Vagina (tissue), 2 donors: Measurements from ENCODE around the gene GNS. TPM values are rescaled to one million over a fixed set of nuclear protein-coding genes. Genes with fewer than 3 reads are reported as not detected.
A peak's percentile ranks its signal among the peaks of the same experiment; 100 is the strongest.

Experiments
- DNase-seq, 2 donors: peaks; one replicate each; pipeline ENCODE4 v3.0.0-alpha.2; 2017; ENCODE audit errors: extremely low spot score in 2 of 2
- H3K27ac ChIP-seq: fragments of 200-600 bp; sonication (generic); one replicate; pipeline ENCODE4 v1.5.1; 2019
- H3K27me3 ChIP-seq: fragments of 200-600 bp; sonication (generic); one replicate; pipeline ENCODE4 v1.5.1; 2019
- H3K36me3 ChIP-seq, 2 donors: fragments of 200-600 bp; sonication (generic); one replicate each; pipeline ENCODE4 v1.5.1; 2017 to 2019
- H3K4me1 ChIP-seq: fragments of 200-600 bp; sonication (generic); one replicate; pipeline ENCODE4 v1.5.1; 2019
- H3K4me3 ChIP-seq, 2 donors: fragments of 200-600 bp; sonication (generic); 1 replicate in 1 of 2; 2 replicates in 1 of 2; pipeline ENCODE4 v1.5.1; 2016 to 2019
- H3K9me3 ChIP-seq: fragments of 200-600 bp; sonication (generic); one replicate; pipeline ENCODE4 v1.5.1; 2019
- CTCF ChIP-seq, 3 experiments: fragments of 450-650 bp in 2 of 3; fragments of 200-600 bp in 1 of 3; sonication (generic) in 1 of 3; IDR thresholded peaks; one replicate each; pipeline ENCODE4 v1.5.1; 2017 to 2019; ENCODE audit warnings: antibody characterized with exemption in 3 of 3, mild to moderate bottlenecking in 2 of 3, moderate library complexity in 2 of 3
- POLR2A ChIP-seq, 2 donors: fragments of 450-650 bp; IDR thresholded peaks; one replicate each; pipeline ENCODE4 v1.6.1; 2017; ENCODE audit warnings: antibody characterized with exemption in 2 of 2, mild to moderate bottlenecking in 2 of 2, moderate library complexity in 2 of 2
- POLR2AphosphoS5 ChIP-seq, 2 donors: sonication (generic); formaldehyde crosslinking; IDR thresholded peaks; one replicate each; pipeline ENCODE4 v1.9.0; 2017; ENCODE audit warnings: antibody characterized with exemption in 2 of 2, mild to moderate bottlenecking in 2 of 2, low read depth in 1 of 2; ENCODE audit not compliant: insufficient read depth in 1 of 2
- intact Hi-C: fragments of 100-400 bp; cut with DNase I; formaldehyde crosslinking; loops from one replicate; pipeline ENCODE4 v1.15.1; 2023
- total RNA-seq: library from RNA; depleted of rRNA; stranded (reverse); fragments of >200 nt; gene quantifications from one replicate; pipeline ENCODE4 v1.2.3, GENCODE V29; 2016

GNS gene
- total RNA-seq, 1 donor from 2014 or later, result 51.1 TPM

DNA sequence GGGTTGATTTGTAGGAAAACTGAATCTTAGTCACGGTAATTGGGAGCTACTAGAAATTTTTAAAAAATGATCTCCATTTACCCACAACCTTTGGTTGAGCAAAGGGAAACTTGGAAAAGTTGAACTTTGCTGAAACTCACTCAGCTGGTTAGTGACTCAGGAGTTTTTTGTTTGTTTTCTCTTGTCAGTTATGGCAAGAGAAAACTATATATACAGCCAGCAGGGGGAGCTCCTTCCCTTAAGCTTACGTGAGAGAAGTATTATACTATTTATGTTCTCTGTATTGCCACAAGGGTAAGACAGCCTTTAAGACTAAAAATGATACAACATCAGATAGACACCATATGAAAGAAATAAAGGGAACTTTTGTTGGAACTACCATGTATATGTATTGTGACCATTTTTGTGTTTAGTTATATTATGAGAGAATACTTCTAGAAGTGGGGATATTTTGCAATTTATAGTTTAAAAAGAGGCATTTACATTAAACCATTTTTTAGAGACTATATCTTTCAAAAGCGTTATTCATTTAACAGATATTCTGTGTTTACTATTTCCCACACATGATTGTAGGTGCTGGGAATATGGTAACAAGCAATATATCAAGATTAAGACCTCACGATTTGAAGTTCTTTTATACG, 37.1 kb upstream of the GNS start:
- DNase-seq, result no peak
- TF ChIP-seq POLR2AphosphoS5 (IDR thresholded peaks at IDR 0.05; ENCODE audit: insufficient read depth in 1 of 2, low read depth in 1 of 2), result peak in 1 of 2 donors; percentile 78
- TF ChIP-seq POLR2A (IDR thresholded peaks at IDR 0.05), result no peak
- TF ChIP-seq CTCF (IDR thresholded peaks at IDR 0.05), result peak; percentile 38 to 65 (median 59)
- Histone ChIP-seq H3K27ac (no peak overlapping the region), H3K36me3 (no peaks in the 10 kb centered on the region), H3K4me3 (no peak overlapping the region), H3K4me1 (no peaks in the 10 kb centered on the region), H3K27me3 (no peaks in the 10 kb centered on the region), H3K9me3 (no peaks in the 10 kb centered on the region)
- intact Hi-C loops, result no loop called here

DNA sequence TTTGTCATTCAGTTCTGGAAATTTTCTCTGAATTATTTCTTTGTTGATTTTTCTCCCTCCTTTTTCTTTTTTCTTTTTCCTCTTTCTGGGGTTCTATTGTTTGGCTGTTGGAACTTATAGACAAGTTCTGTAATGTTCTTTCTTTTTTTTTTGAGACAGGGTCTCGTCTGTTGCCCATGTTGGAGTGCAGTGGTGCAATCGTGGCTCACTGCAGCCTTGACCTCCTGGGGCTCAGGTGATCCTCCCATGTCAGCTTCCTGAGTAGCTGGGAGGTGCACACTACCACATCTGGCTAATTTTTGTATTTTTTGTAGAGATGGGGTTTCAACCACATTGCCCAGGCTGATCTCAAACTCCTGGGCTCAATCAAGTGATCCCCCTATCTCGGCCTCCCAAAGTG, 35.1 kb upstream of the GNS start:
- no peaks in the 10 kb centered on the region for H3K4me1 ChIP-seq
- H3K4me3 ChIP-seq, result no peak overlapping the region
- no peaks in the 10 kb centered on the region for H3K36me3 ChIP-seq
- no peak for TF ChIP-seq POLR2AphosphoS5 (IDR thresholded peaks at IDR 0.05; ENCODE audit: insufficient read depth in 1 of 2, low read depth in 1 of 2)
- no peak for TF ChIP-seq POLR2A (IDR thresholded peaks at IDR 0.05)
- no peak for TF ChIP-seq CTCF (IDR thresholded peaks at IDR 0.05)
- intact Hi-C loops, result no loop called here
- no peak overlapping the region for H3K27ac ChIP-seq
- H3K27me3 ChIP-seq, result no peaks in the 10 kb centered on the region
- DNase-seq, result peak in 1 of 2 donors; percentile 37
- no peaks in the 10 kb centered on the region for H3K9me3 ChIP-seq

- Histone ChIP-seq H3K27me3 (no peaks in the 10 kb centered on the region), H3K4me3 (no peak overlapping the region), H3K27ac (no peak overlapping the region), H3K36me3 (no peaks in the 10 kb centered on the region), H3K4me1 (no peaks in the 10 kb centered on the region), H3K9me3 (no peaks in the 10 kb centered on the region)
- peak in 1 of 2 donors; percentile 28 for DNase-seq
- intact Hi-C loops, result no loop called here
- TF ChIP-seq POLR2A (IDR thresholded peaks at IDR 0.05) (no peak), CTCF (IDR thresholded peaks at IDR 0.05) (no peak), POLR2AphosphoS5 (IDR thresholded peaks at IDR 0.05; ENCODE audit: insufficient read depth in 1 of 2, low read depth in 1 of 2) (no peak)
Measured at GRCh38 chr12:64793610-64794009, 34.4 kb upstream of the GNS start.

- H3K9me3 ChIP-seq, result no peaks in the 10 kb centered on the region
- no peak overlapping the region for H3K27ac ChIP-seq
- intact Hi-C loops, result no loop called here
- no peaks in the 10 kb centered on the region for H3K27me3 ChIP-seq
- H3K4me1 ChIP-seq, result no peaks in the 10 kb centered on the region
- H3K4me3 ChIP-seq, result no peak overlapping the region
- no peak for TF ChIP-seq POLR2AphosphoS5 (IDR thresholded peaks at IDR 0.05; ENCODE audit: insufficient read depth in 1 of 2, low read depth in 1 of 2)
- no peak for TF ChIP-seq CTCF (IDR thresholded peaks at IDR 0.05)
- no peak for TF ChIP-seq POLR2A (IDR thresholded peaks at IDR 0.05)
- H3K36me3 ChIP-seq, result no peaks in the 10 kb centered on the region
- DNase-seq, result no peak
Measured at GRCh38 chr12:64792128-64792527, 32.9 kb upstream of the GNS start.

DNA sequence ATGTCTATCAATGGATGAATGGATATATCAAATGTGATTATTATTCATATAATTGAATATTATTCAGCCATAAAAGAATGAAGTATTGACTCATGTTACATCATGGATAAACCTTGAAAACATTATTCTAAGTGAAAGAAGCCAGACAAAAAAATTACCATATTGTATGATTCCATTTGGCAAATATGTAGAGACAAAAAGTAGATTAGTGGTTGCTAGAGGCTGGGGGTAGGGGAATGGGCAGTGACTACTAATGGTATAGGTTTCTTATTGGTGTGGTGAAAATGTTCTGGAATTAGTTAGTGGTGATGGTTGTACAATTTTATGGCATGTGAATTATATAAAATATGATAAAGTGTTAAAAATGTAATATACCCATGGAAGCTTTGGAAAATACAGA, 31.8 kb upstream of the GNS start:
- Histone ChIP-seq H3K4me3 (no peak overlapping the region), H3K27ac (no peak overlapping the region), H3K9me3 (no peaks in the 10 kb centered on the region), H3K4me1 (no peaks in the 10 kb centered on the region), H3K36me3 (no peaks in the 10 kb centered on the region), H3K27me3 (no peaks in the 10 kb centered on the region)
- no peak for TF ChIP-seq POLR2A (IDR thresholded peaks at IDR 0.05)
- intact Hi-C loops, result no loop called here
- no peak for DNase-seq
